Ascending aorta (tissue), 2 donors: ENCODE data around the gene PTTG1. TPM values are rescaled to one million over a fixed set of nuclear protein-coding genes. Genes with fewer than 3 reads are reported as not detected.

ENCODE experiments used
- DNase-seq, 2 donors: peaks; one replicate each; pipeline ENCODE4 v3.0.0-alpha.2; 2019; ENCODE audit warnings: low spot score in 2 of 2
- H3K27ac ChIP-seq, 2 donors: fragments of 200-600 bp; sonication (generic); one replicate each; pipeline ENCODE4 v1.5.1; 2016 to 2017; ENCODE audit warnings: mild to moderate bottlenecking in 1 of 2
- H3K27me3 ChIP-seq: fragments of 200-600 bp; sonication (generic); one replicate; pipeline ENCODE4 v1.5.1; 2017
- H3K36me3 ChIP-seq, 2 donors: fragments of 200-600 bp; sonication (generic); one replicate each; pipeline ENCODE4 v1.5.1; 2016
- H3K4me1 ChIP-seq, 2 donors: fragments of 200-600 bp; sonication (generic); one replicate each; pipeline ENCODE4 v1.5.1; 2016 to 2017; ENCODE audit warnings: mild to moderate bottlenecking in 1 of 2
- H3K4me3 ChIP-seq, 2 donors: fragments of 200-600 bp; sonication (generic); one replicate each; pipeline ENCODE4 v1.5.1; 2016 to 2017; ENCODE audit warnings: mild to moderate bottlenecking in 1 of 2
- H3K9me3 ChIP-seq, 2 donors: fragments of 200-600 bp; sonication (generic); one replicate each; pipeline ENCODE4 v1.5.1; 2016
- intact Hi-C: fragments of 100-400 bp; cut with DNase I; formaldehyde crosslinking; loops from one replicate; pipeline ENCODE4 v1.15.1; 2023
- total RNA-seq: library from RNA; depleted of rRNA; stranded (reverse); fragments of >200 nt; gene quantifications from one replicate; pipeline ENCODE4 v1.1.0, GENCODE V29; 2016
- TF ChIP-seq, protein P1 (sequence below), 3 experiments: fragments of 200-600 bp in 2 of 3; fragments of 450-650 bp in 1 of 3; sonication (generic) in 2 of 3; IDR thresholded peaks; one replicate each; pipeline ENCODE4 v1.5.1; 2016 to 2019; ENCODE audit warnings: antibody characterized with exemption in 3 of 3, mild to moderate bottlenecking in 1 of 3, moderate library complexity in 1 of 3

The PTTG1 gene
- total RNA-seq, 1 donor from 2014 or later: 8.6 TPM

- intact Hi-C loops: no loop called here
- TF ChIP-seq, protein P1, sequence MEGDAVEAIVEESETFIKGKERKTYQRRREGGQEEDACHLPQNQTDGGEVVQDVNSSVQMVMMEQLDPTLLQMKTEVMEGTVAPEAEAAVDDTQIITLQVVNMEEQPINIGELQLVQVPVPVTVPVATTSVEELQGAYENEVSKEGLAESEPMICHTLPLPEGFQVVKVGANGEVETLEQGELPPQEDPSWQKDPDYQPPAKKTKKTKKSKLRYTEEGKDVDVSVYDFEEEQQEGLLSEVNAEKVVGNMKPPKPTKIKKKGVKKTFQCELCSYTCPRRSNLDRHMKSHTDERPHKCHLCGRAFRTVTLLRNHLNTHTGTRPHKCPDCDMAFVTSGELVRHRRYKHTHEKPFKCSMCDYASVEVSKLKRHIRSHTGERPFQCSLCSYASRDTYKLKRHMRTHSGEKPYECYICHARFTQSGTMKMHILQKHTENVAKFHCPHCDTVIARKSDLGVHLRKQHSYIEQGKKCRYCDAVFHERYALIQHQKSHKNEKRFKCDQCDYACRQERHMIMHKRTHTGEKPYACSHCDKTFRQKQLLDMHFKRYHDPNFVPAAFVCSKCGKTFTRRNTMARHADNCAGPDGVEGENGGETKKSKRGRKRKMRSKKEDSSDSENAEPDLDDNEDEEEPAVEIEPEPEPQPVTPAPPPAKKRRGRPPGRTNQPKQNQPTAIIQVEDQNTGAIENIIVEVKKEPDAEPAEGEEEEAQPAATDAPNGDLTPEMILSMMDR (IDR thresholded peaks at IDR 0.05): no peak
- no peaks in the 10 kb centered on the region for H3K4me1 ChIP-seq
- H3K27me3 ChIP-seq: no peaks in the 10 kb centered on the region
- no peak overlapping the region for H3K27ac ChIP-seq
- DNase-seq: no peak
- H3K4me3 ChIP-seq: no peak overlapping the region
- no peaks in the 10 kb centered on the region for H3K9me3 ChIP-seq
- H3K36me3 ChIP-seq: no peaks in the 10 kb centered on the region
Observed at GRCh38 chr5:160461378-160461777, 39.7 kb downstream of the PTTG1 start.

GRCh38 chr5:160462167-160462566 is 40.5 kb downstream of the PTTG1 start:
- TF ChIP-seq, protein P1 (IDR thresholded peaks at IDR 0.05): no peak
- DNase-seq: no peak
- H3K27me3 ChIP-seq: no peaks in the 10 kb centered on the region
- intact Hi-C loops: no loop called here
- peaks cover 0 to 3% of the 10 kb centered on the region in 2 donors for H3K4me1 ChIP-seq
- no peaks in the 10 kb centered on the region for H3K9me3 ChIP-seq
- H3K27ac ChIP-seq: no peak overlapping the region
- H3K36me3 ChIP-seq: no peaks in the 10 kb centered on the region
- H3K4me3 ChIP-seq: no peak overlapping the region

- TF ChIP-seq, protein P1 (IDR thresholded peaks at IDR 0.05): no peak
- no peaks in the 10 kb centered on the region for H3K9me3 ChIP-seq
- H3K27me3 ChIP-seq: no peaks in the 10 kb centered on the region
- intact Hi-C loops: no loop called here
- H3K4me3 ChIP-seq: no peak overlapping the region
- peaks cover 0 to 9% of the 10 kb centered on the region in 2 donors for H3K4me1 ChIP-seq
- no peaks in the 10 kb centered on the region for H3K36me3 ChIP-seq
- no peak overlapping the region for H3K27ac ChIP-seq
- no peak for DNase-seq
Observed at GRCh38 chr5:160463227-160463626, 41.6 kb downstream of the PTTG1 start.

DNA sequence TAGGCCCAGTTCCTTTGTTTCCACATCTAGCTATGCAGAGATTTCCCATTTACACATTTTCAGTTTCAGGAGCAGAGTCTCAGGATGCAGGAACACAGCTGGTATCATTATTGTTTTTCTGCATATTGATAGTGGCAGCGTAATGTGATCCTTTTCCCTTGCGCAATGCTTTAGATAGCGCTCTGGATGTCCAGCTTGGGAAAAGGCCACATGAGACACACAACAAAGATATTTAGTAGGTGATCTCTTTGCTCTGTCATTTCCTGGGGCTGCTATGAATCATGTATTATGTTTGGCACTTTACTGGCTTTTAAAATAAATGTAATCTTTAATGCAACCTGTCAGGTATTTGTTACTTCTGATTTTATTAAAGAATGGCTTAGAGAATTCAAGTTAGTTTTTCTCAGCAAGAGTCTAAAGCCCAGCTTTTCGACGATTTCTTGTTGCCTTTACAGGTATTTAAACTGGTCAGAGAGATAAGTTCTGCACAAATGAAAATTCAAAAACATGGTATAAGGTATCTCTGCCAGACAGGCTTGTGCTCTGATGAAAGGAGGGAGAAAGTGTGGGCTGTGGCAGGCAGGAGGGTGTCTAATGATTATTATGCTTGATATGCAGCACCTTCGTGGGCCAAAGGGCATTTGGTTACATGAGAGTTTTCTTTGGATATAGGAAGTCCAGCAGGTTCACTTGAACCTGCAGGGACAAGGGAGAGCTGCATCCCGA is 42.2 kb downstream of the PTTG1 start:
- Histone ChIP-seq H3K4me1 (peaks cover 0 to 9% of the 10 kb centered on the region in 2 donors), H3K27ac (no peak overlapping the region), H3K4me3 (no peak overlapping the region), H3K36me3 (no peaks in the 10 kb centered on the region), H3K9me3 (no peaks in the 10 kb centered on the region), H3K27me3 (no peaks in the 10 kb centered on the region)
- no peak for DNase-seq
- intact Hi-C loops: no loop called here
- TF ChIP-seq, protein P1 (IDR thresholded peaks at IDR 0.05): no peak

- no peak overlapping the region for H3K27ac ChIP-seq
- peaks cover 0 to 9% of the 10 kb centered on the region in 2 donors for H3K4me1 ChIP-seq
- no peaks in the 10 kb centered on the region for H3K27me3 ChIP-seq
- H3K9me3 ChIP-seq: no peaks in the 10 kb centered on the region
- DNase-seq: no peak
- no peak overlapping the region for H3K4me3 ChIP-seq
- H3K36me3 ChIP-seq: no peaks in the 10 kb centered on the region
- TF ChIP-seq, protein P1 (IDR thresholded peaks at IDR 0.05): no peak
- intact Hi-C loops: no loop called here
Observed at GRCh38 chr5:160464466-160464797, 42.8 kb downstream of the PTTG1 start.
